Measurements from ENCODE around the gene LRRC34.

Gene LRRC34

GRCh38 chr3:169842960-169843359, 30.3 kb upstream of the LRRC34 start:
- Histone ChIP-seq H4K20me1 (ENCODE audit: insufficient read depth) (no peaks in the 10 kb centered on the region), H3K79me2 (ENCODE audit: insufficient read depth, low read depth) (no peaks in the 10 kb centered on the region), H2AFZ (ENCODE audit: low read depth) (no peak overlapping the region), H3K4me3 (IDR thresholded peaks at IDR 0.05; ENCODE audit: insufficient read depth, low read depth, low read length) (no peak overlapping the region), H3K4me1 (ENCODE audit: low read depth, poor library complexity, severe bottlenecking) (no peaks in the 10 kb centered on the region), H3K36me3 (ENCODE audit: insufficient read depth) (no peaks in the 10 kb centered on the region), H3K27me3 (ENCODE audit: insufficient read depth, low read depth) (no peaks in the 10 kb centered on the region), H3K27ac (no peak overlapping the region), H3K9ac (no peak overlapping the region), H3K4me2 (no peak overlapping the region)
- TF ChIP-seq CTCF (conservative IDR thresholded peaks at IDR 0.05; ENCODE audit: low read depth, low read length): no peak

GRCh38 chr3:169841171-169841570, 28.5 kb upstream of the LRRC34 start:
- Histone ChIP-seq H3K4me1 (ENCODE audit: low read depth, poor library complexity, severe bottlenecking) (no peaks in the 10 kb centered on the region), H3K27me3 (ENCODE audit: insufficient read depth, low read depth) (no peaks in the 10 kb centered on the region), H2AFZ (ENCODE audit: low read depth) (no peak overlapping the region), H3K4me2 (no peak overlapping the region), H3K27ac (no peak overlapping the region), H3K36me3 (ENCODE audit: insufficient read depth) (no peaks in the 10 kb centered on the region), H3K4me3 (IDR thresholded peaks at IDR 0.05; ENCODE audit: insufficient read depth, low read depth, low read length) (no peak overlapping the region), H3K9ac (no peak overlapping the region), H4K20me1 (ENCODE audit: insufficient read depth) (no peaks in the 10 kb centered on the region), H3K79me2 (ENCODE audit: insufficient read depth, low read depth) (no peaks in the 10 kb centered on the region)
- no peak for TF ChIP-seq CTCF (conservative IDR thresholded peaks at IDR 0.05; ENCODE audit: low read depth, low read length)

GRCh38 chr3:169838511-169839030, 25.9 kb upstream of the LRRC34 start:
- Histone ChIP-seq H3K4me3 (IDR thresholded peaks at IDR 0.05; ENCODE audit: insufficient read depth, low read depth, low read length) (no peak overlapping the region), H3K4me1 (ENCODE audit: low read depth, poor library complexity, severe bottlenecking) (no peaks in the 10 kb centered on the region), H3K9ac (no peak overlapping the region), H3K27me3 (ENCODE audit: insufficient read depth, low read depth) (no peaks in the 10 kb centered on the region), H4K20me1 (ENCODE audit: insufficient read depth) (no peaks in the 10 kb centered on the region), H3K4me2 (no peak overlapping the region), H3K79me2 (ENCODE audit: insufficient read depth, low read depth) (no peaks in the 10 kb centered on the region), H3K36me3 (ENCODE audit: insufficient read depth) (no peaks in the 10 kb centered on the region), H3K27ac (no peak overlapping the region), H2AFZ (ENCODE audit: low read depth) (no peak overlapping the region)
- TF ChIP-seq CTCF (conservative IDR thresholded peaks at IDR 0.05; ENCODE audit: low read depth, low read length): no peak

- Histone ChIP-seq H3K36me3 (ENCODE audit: insufficient read depth) (no peaks in the 10 kb centered on the region), H3K4me1 (ENCODE audit: low read depth, poor library complexity, severe bottlenecking) (no peaks in the 10 kb centered on the region), H4K20me1 (ENCODE audit: insufficient read depth) (no peaks in the 10 kb centered on the region), H3K4me2 (no peak overlapping the region), H3K4me3 (IDR thresholded peaks at IDR 0.05; ENCODE audit: insufficient read depth, low read depth, low read length) (no peak overlapping the region), H3K79me2 (ENCODE audit: insufficient read depth, low read depth) (no peaks in the 10 kb centered on the region), H3K9ac (no peak overlapping the region), H3K27ac (no peak overlapping the region), H3K27me3 (ENCODE audit: insufficient read depth, low read depth) (no peaks in the 10 kb centered on the region), H2AFZ (ENCODE audit: low read depth) (no peak overlapping the region)
- no peak for TF ChIP-seq CTCF (conservative IDR thresholded peaks at IDR 0.05; ENCODE audit: low read depth, low read length)
Measured at GRCh38 chr3:169836942-169837275, 24.2 kb upstream of the LRRC34 start.

Measured in KMS-11 (cell line).